SK-N-MC (cell line): ENCODE data around the gene ECPAS.

Source experiments
- EZH2 ChIP-seq: fragments of 200-600 bp; sonication (generic); IDR thresholded peaks from one replicate; pipeline ENCODE4 v1.6.1; 2017; ENCODE audit warnings: antibody characterized with exemption
- POLR2AphosphoS5 ChIP-seq: IDR thresholded peaks from 2 replicates; pipeline ENCODE4 v1.6.1; 2012; ENCODE audit warnings: mild to moderate bottlenecking, low read depth, low read length, borderline replicate concordance

GRCh38 chr9:111454751-111455150 lies 29.4 kb downstream of the ECPAS start:
- TF ChIP-seq POLR2AphosphoS5 (no peak), EZH2 (no peak)
